22Rv1 (cell line): Measurements from ENCODE around the gene LYST.

Experiments
- H3K27ac ChIP-seq: fragments of 450-650 bp; 2 replicates; pipeline ENCODE4 v1.5.1; 2017
- CTCF ChIP-seq: fragments of 450-650 bp; IDR thresholded peaks from 2 replicates; pipeline ENCODE4 v1.5.1; 2017; ENCODE audit warnings: mild to moderate bottlenecking
- ZFX ChIP-seq: fragments of 450-650 bp; IDR thresholded peaks from 2 replicates; pipeline ENCODE4 v1.6.1; 2017; ENCODE audit warnings: antibody characterized with exemption, borderline replicate concordance

Gene LYST

GRCh38 chr1:235779770-235780169, 86.9 kb downstream of the LYST start:
- no peak overlapping the region for H3K27ac ChIP-seq
- TF ChIP-seq CTCF: no peak
- no peak for TF ChIP-seq ZFX

GRCh38 chr1:235776396-235776795, 90.3 kb downstream of the LYST start:
- H3K27ac ChIP-seq: no peak overlapping the region
- TF ChIP-seq ZFX (no peak), CTCF (no peak)

GRCh38 chr1:235775246-235775860, 91.4 kb downstream of the LYST start:
- TF ChIP-seq CTCF: no peak
- TF ChIP-seq ZFX: no peak
- H3K27ac ChIP-seq: no peak overlapping the region

GRCh38 chr1:235767795-235768194, 98.9 kb downstream of the LYST start:
- TF ChIP-seq CTCF: no peak
- no peak for TF ChIP-seq ZFX
- H3K27ac ChIP-seq: no peak overlapping the region

- TF ChIP-seq ZFX: no peak
- no peak for TF ChIP-seq CTCF
- H3K27ac ChIP-seq: no peak overlapping the region
Measured at GRCh38 chr1:235766794-235767285, 99.9 kb downstream of the LYST start.

GRCh38 chr1:235763962-235764361, 102.7 kb downstream of the LYST start:
- no peak overlapping the region for H3K27ac ChIP-seq
- TF ChIP-seq CTCF (no peak), ZFX (no peak)

GRCh38 chr1:235759336-235759735, 107.4 kb downstream of the LYST start:
- TF ChIP-seq CTCF (no peak), ZFX (no peak)
- no peak overlapping the region for H3K27ac ChIP-seq
